Erythroblast (primary cell): ENCODE measurements around the gene HECW1.

ENCODE experiments used
- GATA1 ChIP-seq: IDR thresholded peaks from 2 replicates; pipeline ENCODE4 v1.6.1; 2011; ENCODE audit warnings: low read depth, mild to moderate bottlenecking, control low read depth, low read length, moderate library complexity
- POLR2A ChIP-seq: IDR thresholded peaks from 2 replicates; pipeline ENCODE4 v1.6.1; 2011; ENCODE audit warnings: mild to moderate bottlenecking, low read length

- TF ChIP-seq POLR2A (no peak), GATA1 (no peak)
Observed at GRCh38 chr7:43509906-43510305, 397.5 kb downstream of the HECW1 start.
